ENCODE measurements around the gene PNMA8A. TPM values are rescaled to one million over a fixed set of nuclear protein-coding genes. Genes with fewer than 3 reads are reported as not detected.

PNMA8A gene
- total and polyA plus RNA-seq, 2 experiments from 2014 or later, result 17.8 to 21.7 TPM

GRCh38 chr19:46511237-46511636, 39.9 kb upstream of the PNMA8A start:
- no peaks in the 10 kb centered on the region for H4K20me1 ChIP-seq (replicated peaks; ENCODE audit: insufficient read depth)
- H3K27me3 Mint-ChIP-seq (ENCODE audit: insufficient read depth, low read depth, poor library complexity), result peaks cover 5% of the 10 kb centered on the region
- H3K27ac ChIP-seq (ENCODE audit: low read depth), result no peak overlapping the region
- TF ChIP-seq, protein P1, sequence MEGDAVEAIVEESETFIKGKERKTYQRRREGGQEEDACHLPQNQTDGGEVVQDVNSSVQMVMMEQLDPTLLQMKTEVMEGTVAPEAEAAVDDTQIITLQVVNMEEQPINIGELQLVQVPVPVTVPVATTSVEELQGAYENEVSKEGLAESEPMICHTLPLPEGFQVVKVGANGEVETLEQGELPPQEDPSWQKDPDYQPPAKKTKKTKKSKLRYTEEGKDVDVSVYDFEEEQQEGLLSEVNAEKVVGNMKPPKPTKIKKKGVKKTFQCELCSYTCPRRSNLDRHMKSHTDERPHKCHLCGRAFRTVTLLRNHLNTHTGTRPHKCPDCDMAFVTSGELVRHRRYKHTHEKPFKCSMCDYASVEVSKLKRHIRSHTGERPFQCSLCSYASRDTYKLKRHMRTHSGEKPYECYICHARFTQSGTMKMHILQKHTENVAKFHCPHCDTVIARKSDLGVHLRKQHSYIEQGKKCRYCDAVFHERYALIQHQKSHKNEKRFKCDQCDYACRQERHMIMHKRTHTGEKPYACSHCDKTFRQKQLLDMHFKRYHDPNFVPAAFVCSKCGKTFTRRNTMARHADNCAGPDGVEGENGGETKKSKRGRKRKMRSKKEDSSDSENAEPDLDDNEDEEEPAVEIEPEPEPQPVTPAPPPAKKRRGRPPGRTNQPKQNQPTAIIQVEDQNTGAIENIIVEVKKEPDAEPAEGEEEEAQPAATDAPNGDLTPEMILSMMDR (conservative IDR thresholded peaks at IDR 0.05; ENCODE audit: low read depth in 2 of 2), result no peak
- TF ChIP-seq EZH2 (IDR thresholded peaks at IDR 0.05; ENCODE audit: low read depth, unreplicated experiment) (no peak), ZNF331 (CRISPR knock-in tag; IDR thresholded peaks at IDR 0.05; ENCODE audit: low read depth) (peak; percentile 82)
- no peak overlapping the region for H2AFZ ChIP-seq
- H3K4me2 ChIP-seq, result no peak overlapping the region
- no peaks in the 10 kb centered on the region for H3K9me3 Mint-ChIP-seq
- no peak for DNase-seq (ENCODE audit: low spot score)
- H3K4me1 ChIP-seq (ENCODE audit: insufficient read depth), result no peaks in the 10 kb centered on the region
- no peak for ATAC-seq
- H3K4me3 Mint-ChIP-seq, result no peak overlapping the region
- no peaks in the 10 kb centered on the region; the same call in 2 of the 3 replicates for H3K36me3 Mint-ChIP-seq (ENCODE audit: low read depth)
- peaks cover 4% of the 10 kb centered on the region; the same call in 2 of the 3 replicates for H3K4me1 Mint-ChIP-seq
- no peak overlapping the region for H3K4me3 ChIP-seq
- no peaks in the 10 kb centered on the region for H3K79me2 ChIP-seq (replicated peaks; ENCODE audit: insufficient read depth)
- H3K9me2 ChIP-seq (ENCODE audit: insufficient read depth), result no peaks in the 10 kb centered on the region
- H3K36me3 ChIP-seq (ENCODE audit: insufficient read depth), result no peaks in the 10 kb centered on the region
- no peaks in the 10 kb centered on the region for H3K27me3 ChIP-seq (ENCODE audit: insufficient read depth)
- H3F3A ChIP-seq (replicated peaks; ENCODE audit: low read depth), result 0 out of 2 replicates have a peak, but pooled peaks cover under 1% of the 10 kb centered on the region
- no peak overlapping the region for H3K27ac Mint-ChIP-seq

DNA sequence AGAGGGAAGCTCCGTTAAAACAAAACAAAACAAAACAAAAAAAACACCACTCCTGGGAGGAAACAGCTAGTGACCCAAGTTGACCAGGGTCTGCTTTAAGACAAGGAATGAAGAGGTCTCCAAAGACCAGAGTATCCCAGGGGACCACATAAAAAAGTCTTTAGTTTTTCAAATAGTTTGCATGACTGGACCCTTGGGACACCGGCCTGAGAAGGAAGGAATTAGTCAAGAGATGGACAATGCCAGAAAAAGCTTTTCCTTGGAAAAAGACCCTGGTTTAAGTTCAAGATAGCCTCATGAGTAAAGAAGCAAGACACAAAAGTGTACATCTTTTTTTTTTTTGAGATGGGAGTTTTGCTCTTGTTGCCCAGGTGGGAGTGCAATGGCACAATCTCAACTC, 36.8 kb upstream of the PNMA8A start:
- no peak overlapping the region for H3K4me2 ChIP-seq
- no peaks in the 10 kb centered on the region for H3F3A ChIP-seq (replicated peaks; ENCODE audit: low read depth)
- H3K36me3 ChIP-seq (ENCODE audit: insufficient read depth), result no peaks in the 10 kb centered on the region
- ATAC-seq (no peak), DNase-seq (ENCODE audit: low spot score) (no peak)
- Mint-ChIP-seq H3K4me1 (peaks cover 2% of the 10 kb centered on the region; the same call in 2 of the 3 replicates), H3K9me3 (no peaks in the 10 kb centered on the region), H3K27me3 (ENCODE audit: insufficient read depth, low read depth, poor library complexity) (peaks cover 2% of the 10 kb centered on the region), H3K27ac (no peak overlapping the region), H3K36me3 (ENCODE audit: low read depth) (no peaks in the 10 kb centered on the region; the same call in 2 of the 3 replicates), H3K4me3 (no peak overlapping the region; the same call in 2 of the 3 replicates)
- H3K4me3 ChIP-seq, result no peak overlapping the region
- no peaks in the 10 kb centered on the region for H3K4me1 ChIP-seq (ENCODE audit: insufficient read depth)
- no peak overlapping the region for H2AFZ ChIP-seq
- H3K9me2 ChIP-seq (ENCODE audit: insufficient read depth), result no peaks in the 10 kb centered on the region
- no peaks in the 10 kb centered on the region for H3K27me3 ChIP-seq (ENCODE audit: insufficient read depth)
- no peaks in the 10 kb centered on the region for H4K20me1 ChIP-seq (replicated peaks; ENCODE audit: insufficient read depth)
- no peak overlapping the region for H3K27ac ChIP-seq (ENCODE audit: low read depth)
- no peaks in the 10 kb centered on the region for H3K79me2 ChIP-seq (replicated peaks; ENCODE audit: insufficient read depth)
- TF ChIP-seq, protein P2, sequence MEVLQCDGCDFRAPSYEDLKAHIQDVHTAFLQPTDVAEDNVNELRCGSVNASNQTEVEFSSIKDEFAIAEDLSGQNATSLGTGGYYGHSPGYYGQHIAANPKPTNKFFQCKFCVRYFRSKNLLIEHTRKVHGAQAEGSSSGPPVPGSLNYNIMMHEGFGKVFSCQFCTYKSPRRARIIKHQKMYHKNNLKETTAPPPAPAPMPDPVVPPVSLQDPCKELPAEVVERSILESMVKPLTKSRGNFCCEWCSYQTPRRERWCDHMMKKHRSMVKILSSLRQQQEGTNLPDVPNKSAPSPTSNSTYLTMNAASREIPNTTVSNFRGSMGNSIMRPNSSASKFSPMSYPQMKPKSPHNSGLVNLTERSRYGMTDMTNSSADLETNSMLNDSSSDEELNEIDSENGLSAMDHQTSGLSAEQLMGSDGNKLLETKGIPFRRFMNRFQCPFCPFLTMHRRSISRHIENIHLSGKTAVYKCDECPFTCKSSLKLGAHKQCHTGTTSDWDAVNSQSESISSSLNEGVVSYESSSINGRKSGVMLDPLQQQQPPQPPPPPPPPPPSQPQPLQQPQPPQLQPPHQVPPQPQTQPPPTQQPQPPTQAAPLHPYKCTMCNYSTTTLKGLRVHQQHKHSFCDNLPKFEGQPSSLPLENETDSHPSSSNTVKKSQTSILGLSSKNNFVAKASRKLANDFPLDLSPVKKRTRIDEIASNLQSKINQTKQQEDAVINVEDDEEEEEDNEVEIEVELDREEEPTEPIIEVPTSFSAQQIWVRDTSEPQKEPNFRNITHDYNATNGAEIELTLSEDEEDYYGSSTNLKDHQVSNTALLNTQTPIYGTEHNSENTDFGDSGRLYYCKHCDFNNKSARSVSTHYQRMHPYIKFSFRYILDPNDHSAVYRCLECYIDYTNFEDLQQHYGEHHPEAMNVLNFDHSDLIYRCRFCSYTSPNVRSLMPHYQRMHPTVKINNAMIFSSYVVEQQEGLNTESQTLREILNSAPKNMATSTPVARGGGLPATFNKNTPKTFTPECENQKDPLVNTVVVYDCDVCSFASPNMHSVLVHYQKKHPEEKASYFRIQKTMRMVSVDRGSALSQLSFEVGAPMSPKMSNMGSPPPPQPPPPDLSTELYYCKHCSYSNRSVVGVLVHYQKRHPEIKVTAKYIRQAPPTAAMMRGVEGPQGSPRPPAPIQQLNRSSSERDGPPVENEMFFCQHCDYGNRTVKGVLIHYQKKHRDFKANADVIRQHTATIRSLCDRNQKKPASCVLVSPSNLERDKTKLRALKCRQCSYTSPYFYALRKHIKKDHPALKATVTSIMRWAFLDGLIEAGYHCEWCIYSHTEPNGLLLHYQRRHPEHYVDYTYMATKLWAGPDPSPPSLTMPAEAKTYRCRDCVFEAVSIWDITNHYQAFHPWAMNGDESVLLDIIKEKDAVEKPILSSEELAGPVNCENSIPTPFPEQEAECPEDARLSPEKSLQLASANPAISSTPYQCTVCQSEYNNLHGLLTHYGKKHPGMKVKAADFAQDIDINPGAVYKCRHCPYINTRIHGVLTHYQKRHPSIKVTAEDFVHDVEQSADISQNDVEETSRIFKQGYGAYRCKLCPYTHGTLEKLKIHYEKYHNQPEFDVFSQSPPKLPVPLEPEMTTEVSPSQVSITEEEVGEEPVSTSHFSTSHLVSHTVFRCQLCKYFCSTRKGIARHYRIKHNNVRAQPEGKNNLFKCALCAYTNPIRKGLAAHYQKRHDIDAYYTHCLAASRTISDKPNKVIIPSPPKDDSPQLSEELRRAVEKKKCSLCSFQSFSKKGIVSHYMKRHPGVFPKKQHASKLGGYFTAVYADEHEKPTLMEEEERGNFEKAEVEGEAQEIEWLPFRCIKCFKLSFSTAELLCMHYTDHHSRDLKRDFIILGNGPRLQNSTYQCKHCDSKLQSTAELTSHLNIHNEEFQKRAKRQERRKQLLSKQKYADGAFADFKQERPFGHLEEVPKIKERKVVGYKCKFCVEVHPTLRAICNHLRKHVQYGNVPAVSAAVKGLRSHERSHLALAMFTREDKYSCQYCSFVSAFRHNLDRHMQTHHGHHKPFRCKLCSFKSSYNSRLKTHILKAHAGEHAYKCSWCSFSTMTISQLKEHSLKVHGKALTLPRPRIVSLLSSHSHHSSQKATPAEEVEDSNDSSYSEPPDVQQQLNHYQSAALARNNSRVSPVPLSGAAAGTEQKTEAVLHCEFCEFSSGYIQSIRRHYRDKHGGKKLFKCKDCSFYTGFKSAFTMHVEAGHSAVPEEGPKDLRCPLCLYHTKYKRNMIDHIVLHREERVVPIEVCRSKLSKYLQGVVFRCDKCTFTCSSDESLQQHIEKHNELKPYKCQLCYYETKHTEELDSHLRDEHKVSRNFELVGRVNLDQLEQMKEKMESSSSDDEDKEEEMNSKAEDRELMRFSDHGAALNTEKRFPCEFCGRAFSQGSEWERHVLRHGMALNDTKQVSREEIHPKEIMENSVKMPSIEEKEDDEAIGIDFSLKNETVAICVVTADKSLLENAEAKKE (CRISPR knock-in tag; IDR thresholded peaks at IDR 0.05), result no peak
- no peak for TF ChIP-seq CREB1 (CRISPR knock-in tag; IDR thresholded peaks at IDR 0.05; ENCODE audit: low read depth)
- TF ChIP-seq ZNF114 (CRISPR knock-in tag; IDR thresholded peaks at IDR 0.05), result no peak
- no peak for TF ChIP-seq STAT1 (IDR thresholded peaks at IDR 0.05; ENCODE audit: unreplicated experiment)
- TF ChIP-seq ZNF331 (CRISPR knock-in tag; IDR thresholded peaks at IDR 0.05; ENCODE audit: low read depth), result no peak
- no peak for TF ChIP-seq EZH2phosphoT487 (IDR thresholded peaks at IDR 0.05; ENCODE audit: unreplicated experiment)
- TF ChIP-seq POLR2AphosphoS5 (IDR thresholded peaks at IDR 0.05; ENCODE audit: low read depth), result no peak
- no peak for TF ChIP-seq JUNB (IDR thresholded peaks at IDR 0.05; ENCODE audit: unreplicated experiment)
- TF ChIP-seq ETS1 (IDR thresholded peaks at IDR 0.05), result no peak
